GM12878 (cell line): ENCODE results near the gene UBXN6. TPM values are rescaled to one million over a fixed set of nuclear protein-coding genes. Genes with fewer than 3 reads are reported as not detected.
A peak's percentile ranks its signal among the peaks of the same experiment; 100 is the strongest.

Source experiments
- ATAC-seq: fragments of 200-7000 bp; cut with Tn5 transposase; 3 replicates; pipeline ENCODE4 v1.9.1; 2020; ENCODE audit warnings: mild to moderate bottlenecking, moderate library complexity
- BruUV-seq: library from RNA; stranded (reverse); fragments of 400-500 nt; replicated peaks from 2 replicates; lab custom pipeline; 2021; lab: Mats Ljungman, UMichigan
- CTCF ChIA-PET: fragments of 300-600 bp; sonication (Branson Sonifier 250); formaldehyde crosslinking; extraction: SDS; loops from one replicate; lab custom pipeline; 2021; ENCODE audit warnings: inconsistent platforms; lab: Yijun Ruan, JAX
- POLR2A ChIA-PET: fragments of 350-600 bp; formaldehyde crosslinking; extraction: SDS; loops from one replicate; lab custom pipeline; 2021; ENCODE audit warnings: inconsistent platforms; lab: Charles Lee
- RAD21 ChIA-PET: fragments of 300-600 bp; sonication (Branson Sonifier 250); formaldehyde crosslinking; loops from one replicate; lab custom pipeline; 2023; ENCODE audit warnings: antibody characterized with exemption; ENCODE audit not compliant: unreplicated experiment; lab: Charles Lee
- SMC1A ChIA-PET: fragments of 300-600 bp; sonication (Branson Sonifier 250); formaldehyde crosslinking; loops from one replicate; lab custom pipeline; 2023; ENCODE audit not compliant: unreplicated experiment, uncharacterized antibody; lab: Charles Lee
- DNase-seq: peaks from one replicate; pipeline ENCODE4 v3.0.0-alpha.2; 2011; ENCODE audit warnings: low read depth, low spot score
- FAIRE-seq: peaks from 3 replicates; lab custom pipeline; 2011; peaks lifted over from hg19 to GRCh38; lab: Jason Lieb, UNC
- H2AFZ ChIP-seq: 2 replicates; pipeline ENCODE4 v1.6.0; 2011; ENCODE audit warnings: low read depth, low read length, control low read depth; ENCODE audit not compliant: control insufficient read depth
- H3K27ac ChIP-seq: 2 replicates; pipeline ENCODE4 v1.5.1; 2011; ENCODE audit warnings: control low read depth; ENCODE audit not compliant: control insufficient read depth, insufficient read depth
- H3K27me3 ChIP-seq, 2 experiments: replicated peaks in 1 of 2; 2 replicates each; pipeline versions ENCODE4 v1.6.0 to v1.6.1; 2011; ENCODE audit warnings: low read length in 1 of 2; ENCODE audit not compliant: control insufficient read depth in 2 of 2, insufficient read depth in 2 of 2
- H3K36me3 ChIP-seq, 2 experiments: 2 replicates each; pipeline ENCODE4 v1.5.1; 2011; ENCODE audit warnings: low read length in 1 of 2; ENCODE audit not compliant: control insufficient read depth in 2 of 2, insufficient read depth in 2 of 2
- H3K4me1 ChIP-seq: 2 replicates; pipeline ENCODE4 v1.6.1; 2011; ENCODE audit warnings: mild to moderate bottlenecking, low read length, moderate library complexity, mixed read lengths; ENCODE audit not compliant: control insufficient read depth, insufficient read depth
- H3K4me2 ChIP-seq: 2 replicates; pipeline ENCODE4 v1.6.0; 2011; ENCODE audit warnings: control low read depth; ENCODE audit not compliant: control insufficient read depth, insufficient read depth
- H3K4me3 ChIP-seq: fragments of 200-600 bp; sonication (generic); 2 replicates; pipeline ENCODE4 v1.5.1; 2016
- H3K79me2 ChIP-seq: 2 replicates; pipeline ENCODE4 v1.6.0; 2011; ENCODE audit warnings: low read length; ENCODE audit not compliant: control insufficient read depth, insufficient read depth
- H3K9ac ChIP-seq: 2 replicates; pipeline ENCODE4 v1.8.0; 2011; ENCODE audit warnings: low read length, control low read depth, mixed read lengths; ENCODE audit not compliant: control insufficient read depth, insufficient read depth
- H3K9me3 ChIP-seq: replicated peaks from 3 replicates; pipeline ENCODE4 v1.5.1; 2011; ENCODE audit warnings: mild to moderate bottlenecking, low read length; ENCODE audit not compliant: control insufficient read depth, insufficient read depth
- H4K20me1 ChIP-seq: 2 replicates; pipeline ENCODE4 v1.6.0; 2011; ENCODE audit not compliant: control insufficient read depth, insufficient read depth
- CHD2 ChIP-seq: IDR thresholded peaks from 2 replicates; pipeline ENCODE4 v1.6.1; 2011; ENCODE audit warnings: low read depth, low read length, improper control_type of control experiment, borderline replicate concordance
- EED ChIP-seq: sonication (generic); IDR thresholded peaks from 2 replicates; pipeline ENCODE4 v1.6.1; 2016; ENCODE audit warnings: antibody characterized with exemption, low read depth
- MEF2B ChIP-seq: fragments of 450-650 bp; IDR thresholded peaks from 2 replicates; pipeline ENCODE4 v1.6.1; 2018; ENCODE audit warnings: mild to moderate bottlenecking, moderate library complexity; ENCODE audit not compliant: partially characterized antibody, poor library complexity, severe bottlenecking
- POLR2AphosphoS5 ChIP-seq: IDR thresholded peaks from 2 replicates; pipeline ENCODE4 v1.6.1; 2011; ENCODE audit warnings: mild to moderate bottlenecking, low read length, inconsistent platforms
- WRNIP1 ChIP-seq: IDR thresholded peaks from 2 replicates; pipeline ENCODE4 v1.6.1; 2011; ENCODE audit warnings: low read depth, low read length, improper control_type of control experiment, borderline replicate concordance
- WGBS: methylation state at CpG from one replicate; pipeline ENCODE4 v1.1.6; 2016; ENCODE audit warnings: low lambda C conversion rate; ENCODE audit not compliant: insufficient replicate concordance, insufficient coverage; ENCODE audit errors: missing lambda C conversion rate; 5-methylcytosine and 5-hydroxymethylcytosine counted together
- in situ Hi-C: fragments of 300-500 bp; cut with MboI; formaldehyde crosslinking; loops from 9 replicates; pipeline ENCODE4 v1.14.3; 2018; ENCODE audit warnings: mixed read lengths
- intact Hi-C: fragments of 100-400 bp; cut with micrococcal nuclease; formaldehyde crosslinking; loops from one replicate; pipeline ENCODE4 v1.14.2; 2022; ENCODE audit not compliant: unreplicated experiment
- polyA plus RNA-seq, 11 experiments: library from polyadenylated mRNA; depleted of rRNA in 4 of 11; unstranded in 6 of 11; stranded (reverse) in 5 of 11; fragments of >200 nt; fragmentation: Nextera tagmentation in 4 of 11; fragmentation: Illumina TruSeq in 1 of 11; extraction: Ambion mirVana in 4 of 11; extraction: Trizol in 1 of 11; gene quantifications; 1 replicate in 1 of 11; 2 replicates in 10 of 11; pipeline versions ENCODE4 v1.2.1 to v1.2.3, GENCODE V29; 2011 to 2016; ENCODE audit warnings: inconsistent platforms in 2 of 11, missing spikeins in 2 of 11, low read depth in 1 of 11
- total RNA-seq, 4 experiments: library from RNA; depleted of rRNA in 3 of 4; stranded (reverse); fragments of >200 nt in 3 of 4; fragmentation: Illumina TruSeq in 1 of 4; extraction: Trizol in 1 of 4; gene quantifications; 2 replicates each; pipeline versions ENCODE4 v1.2.1 to v1.2.3, GENCODE V29; 2013 to 2021

Gene UBXN6
- total and polyA plus RNA-seq, 10 of the 15 experiments (the other 5 are each of a cell fraction or from before 2014, with no cell fraction given), result 0.47 to 50.8 (median 13.0) TPM

DNA sequence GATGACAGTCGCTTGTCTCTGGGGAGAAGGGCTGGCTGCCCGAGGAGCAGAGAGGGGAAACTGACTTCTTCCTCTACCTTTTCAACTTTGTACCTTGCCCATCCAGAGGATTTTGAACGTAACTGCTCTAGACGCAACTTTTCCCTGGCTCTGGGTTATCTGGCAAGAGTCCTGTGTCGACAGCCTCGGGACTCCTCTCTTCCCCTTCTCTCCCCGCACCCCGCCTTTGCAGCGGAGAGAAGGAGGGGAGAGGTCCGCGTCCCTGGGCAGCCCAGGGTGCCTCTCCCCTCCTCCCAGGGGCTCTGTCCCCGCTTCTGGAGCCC is 57.8 kb downstream of the UBXN6 start:
- Histone ChIP-seq H4K20me1 (peaks cover 3% of the 10 kb centered on the region; the same call in 1 of the 2 replicates), H3K9ac (peak overlapping the region; percentile 80), H2AFZ (peak overlapping the region; percentile 33), H3K36me3 (peaks cover 2 to 10% of the 10 kb centered on the region in 2 experiments; a peak in 3 of 4 replicates), H3K27ac (peak overlapping the region; percentile 92), H3K79me2 (peaks cover 76% of the 10 kb centered on the region), H3K27me3 (no peaks in the 10 kb centered on the region), H3K4me3 (peak overlapping the region; percentile 81), H3K4me1 (peaks cover 4% of the 10 kb centered on the region), H3K9me3 (no peaks in the 10 kb centered on the region), H3K4me2 (peak overlapping the region; percentile 52)
- POLR2A ChIA-PET, result interaction anchor here (1.1 to 1.6 kb wide), 3 partner anchors 20 to 25 kb away, joined by 5 to 11 read pairs (median 7); no protein-coding TSS in a partner anchor
- SMC1A ChIA-PET, result interaction anchor here (0.6 to 2.9 kb wide), 3 partner anchors 24 to 116 kb away, joined by 3 to 13 read pairs (median 13); partner anchors contain the start of gene MPND
- in situ Hi-C loops (no loop called here), intact Hi-C loops (loop anchor here (1.0 to 5.0 kb wide), 3 partner anchors 30 to 412 kb away; partner anchors contain the start of gene EEF2)
- CTCF ChIA-PET, result interaction anchor here (1.0 to 1.4 kb wide), 8 partner anchors 18 to 133 kb away, joined by 3 to 16 read pairs (median 6); partner anchors contain the start of gene MPND
- WGBS, result 0% methylated on average over 11 of the region's 12 CpGs
- ATAC-seq (peak; percentile 26), FAIRE-seq (no peak), DNase-seq (no peak)
- RAD21 ChIA-PET, result interaction anchor here (0.6 to 1.4 kb wide), 5 partner anchors 18 to 70 kb away, joined by 3 to 13 read pairs (median 4); partner anchors contain the start of gene MPND
- TF ChIP-seq MEF2B (peak; percentile 8), EED (0 out of 2 replicates have a peak, but pooled peaks have one; percentile 0), WRNIP1 (0 out of 2 replicates have a peak, but pooled peaks have one; percentile 71), POLR2AphosphoS5 (peak; percentile 40; the same call in 1 of the 2 replicates), CHD2 (no peak)
- no TSS peak for BruUV-seq
